DMS53 treated with DMSO at 0.1 percent for 48 hours (cell line): ENCODE data around the gene KPNB1.

Experiments
- DNase-seq: peaks from one replicate; lab custom pipeline; 2025; ENCODE audit not compliant: unreplicated experiment; lab: John Stamatoyannopoulos, UW

Gene KPNB1

DNA sequence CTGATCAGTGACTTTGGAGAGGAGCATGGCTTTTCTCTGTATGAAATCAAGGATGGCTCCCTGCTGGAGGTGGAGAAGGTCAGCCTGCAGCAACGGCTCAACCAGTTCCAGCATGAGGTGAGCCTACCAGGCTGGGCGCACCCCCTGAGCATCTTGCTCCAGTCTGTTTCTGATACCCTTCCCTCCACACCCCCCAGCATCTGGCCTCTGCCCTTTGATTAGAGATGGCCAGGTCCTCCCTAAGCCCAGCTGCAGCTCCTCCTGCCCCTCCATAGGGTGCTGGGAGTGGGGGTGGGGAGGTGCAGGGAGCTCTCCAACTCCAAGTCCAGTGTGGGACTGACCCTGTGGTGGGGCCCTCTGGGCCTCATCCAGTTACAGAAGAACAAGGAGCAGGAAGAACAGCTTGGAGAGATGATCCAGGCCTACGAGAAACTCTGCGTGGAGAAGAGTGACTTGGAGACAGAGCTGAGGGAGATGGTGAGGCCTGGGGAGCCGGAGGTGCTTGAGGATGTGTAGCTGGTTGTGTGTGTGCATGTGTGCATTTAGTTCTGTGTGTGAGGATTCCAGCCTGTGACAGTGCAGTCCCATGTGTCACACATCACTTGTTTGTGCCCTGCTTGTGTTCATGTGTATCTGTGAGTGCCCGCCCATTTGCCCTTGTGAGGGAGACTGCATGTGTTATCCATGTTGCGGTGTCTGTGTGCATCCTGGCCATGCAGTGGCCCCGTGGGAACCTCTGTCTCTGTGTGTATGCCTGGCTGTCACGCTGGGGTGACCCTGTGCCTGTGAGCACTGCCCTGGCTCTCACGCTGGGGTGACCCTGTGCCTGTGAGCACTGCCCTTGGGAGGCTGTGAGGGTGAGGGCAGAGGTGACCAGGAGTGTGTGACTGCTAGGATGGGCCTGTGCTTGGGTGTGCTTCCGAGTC is 47.3 kb downstream of the KPNB1 start:
- no peak for DNase-seq

DNA sequence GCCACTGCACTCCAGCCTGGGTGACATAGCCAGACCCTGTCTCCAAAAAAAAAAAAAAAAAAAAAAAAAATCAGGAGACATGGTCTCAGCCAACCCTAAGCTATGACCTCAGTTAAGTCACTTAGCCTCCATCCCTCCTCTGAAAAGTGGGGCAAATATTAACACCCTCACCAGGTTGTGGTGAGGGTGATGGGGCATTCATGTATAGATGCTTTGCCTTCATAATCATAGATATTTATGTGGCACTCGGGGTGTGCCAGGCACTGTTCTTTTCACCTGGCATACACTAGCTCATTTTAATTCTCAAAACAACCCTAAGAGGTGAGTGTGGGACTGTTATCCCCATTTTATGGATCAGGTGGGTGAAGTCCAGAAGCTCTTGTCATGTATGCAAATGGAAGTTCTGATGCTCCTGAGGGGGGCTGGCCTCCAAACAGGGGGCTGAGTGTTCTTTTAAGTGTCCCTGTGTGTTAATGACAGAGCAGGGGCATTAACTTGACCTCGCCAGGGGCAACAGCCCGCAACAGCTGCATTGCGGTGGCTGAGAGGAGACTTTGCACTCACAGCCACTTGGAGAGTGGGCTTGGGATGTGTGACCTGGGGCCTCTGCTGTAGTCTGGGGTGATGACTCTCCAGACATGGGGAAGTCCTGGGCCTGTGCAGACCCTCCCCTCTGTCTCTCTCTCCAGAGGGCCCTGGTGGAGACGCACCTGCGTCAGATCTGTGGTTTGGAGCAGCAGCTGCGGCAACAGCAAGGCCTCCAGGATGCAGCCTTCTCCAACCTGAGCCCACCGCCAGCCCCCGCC is 48.4 kb downstream of the KPNB1 start:
- no peak for DNase-seq

DNA sequence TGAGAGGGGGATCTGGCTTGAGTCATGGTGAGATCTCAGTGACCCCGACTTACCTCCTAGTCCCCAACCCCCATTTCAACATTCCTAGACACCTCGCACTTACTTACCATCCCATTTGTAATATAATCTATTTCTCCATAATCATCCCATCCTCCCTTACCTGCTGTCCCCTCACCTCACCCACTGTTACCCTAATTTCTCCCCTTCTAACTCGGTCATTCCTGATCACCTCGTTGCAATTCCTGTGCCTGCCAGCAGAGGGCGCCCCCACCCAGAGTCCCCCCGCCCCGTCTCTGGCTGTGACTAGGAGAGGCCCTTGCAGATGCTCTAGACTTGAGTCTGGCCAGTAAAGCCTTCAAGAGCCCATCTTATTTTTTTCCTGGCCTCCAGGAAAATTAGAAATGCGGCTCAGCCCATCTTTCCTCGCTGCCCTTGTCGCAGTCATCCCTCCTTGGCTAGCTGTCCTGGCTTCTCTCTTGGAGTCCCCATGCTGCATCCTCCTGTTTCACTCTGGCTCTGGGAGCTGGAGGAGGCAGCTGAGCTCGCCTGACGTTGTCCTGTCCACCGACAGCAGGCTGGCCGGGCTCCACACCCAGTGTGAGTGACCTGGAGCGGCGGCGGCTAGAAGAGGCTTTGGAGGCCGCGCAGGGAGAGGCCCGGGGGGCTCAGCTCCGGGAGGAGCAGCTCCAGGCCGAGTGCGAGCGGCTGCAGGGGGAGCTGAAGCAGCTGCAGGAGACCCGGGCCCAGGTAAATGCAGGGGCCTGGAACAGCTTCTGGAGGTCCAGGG is 49.2 kb downstream of the KPNB1 start:
- peak; percentile 40 for DNase-seq

DNA sequence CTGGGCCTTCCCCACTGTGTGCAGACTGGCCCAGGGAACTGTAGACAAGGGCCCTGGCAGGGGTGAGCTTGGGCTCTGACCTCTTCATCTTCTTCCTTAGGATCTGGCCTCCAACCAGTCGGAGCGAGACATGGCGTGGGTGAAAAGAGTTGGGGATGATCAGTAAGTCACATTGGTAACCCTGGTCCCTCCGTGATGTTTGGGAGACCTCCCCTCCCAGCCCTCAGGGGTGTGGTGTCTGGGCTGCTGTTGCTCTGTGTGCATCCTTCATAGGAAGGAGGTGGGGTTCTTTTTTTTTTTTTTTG is 49.8 kb downstream of the KPNB1 start:
- no peak for DNase-seq

DNA sequence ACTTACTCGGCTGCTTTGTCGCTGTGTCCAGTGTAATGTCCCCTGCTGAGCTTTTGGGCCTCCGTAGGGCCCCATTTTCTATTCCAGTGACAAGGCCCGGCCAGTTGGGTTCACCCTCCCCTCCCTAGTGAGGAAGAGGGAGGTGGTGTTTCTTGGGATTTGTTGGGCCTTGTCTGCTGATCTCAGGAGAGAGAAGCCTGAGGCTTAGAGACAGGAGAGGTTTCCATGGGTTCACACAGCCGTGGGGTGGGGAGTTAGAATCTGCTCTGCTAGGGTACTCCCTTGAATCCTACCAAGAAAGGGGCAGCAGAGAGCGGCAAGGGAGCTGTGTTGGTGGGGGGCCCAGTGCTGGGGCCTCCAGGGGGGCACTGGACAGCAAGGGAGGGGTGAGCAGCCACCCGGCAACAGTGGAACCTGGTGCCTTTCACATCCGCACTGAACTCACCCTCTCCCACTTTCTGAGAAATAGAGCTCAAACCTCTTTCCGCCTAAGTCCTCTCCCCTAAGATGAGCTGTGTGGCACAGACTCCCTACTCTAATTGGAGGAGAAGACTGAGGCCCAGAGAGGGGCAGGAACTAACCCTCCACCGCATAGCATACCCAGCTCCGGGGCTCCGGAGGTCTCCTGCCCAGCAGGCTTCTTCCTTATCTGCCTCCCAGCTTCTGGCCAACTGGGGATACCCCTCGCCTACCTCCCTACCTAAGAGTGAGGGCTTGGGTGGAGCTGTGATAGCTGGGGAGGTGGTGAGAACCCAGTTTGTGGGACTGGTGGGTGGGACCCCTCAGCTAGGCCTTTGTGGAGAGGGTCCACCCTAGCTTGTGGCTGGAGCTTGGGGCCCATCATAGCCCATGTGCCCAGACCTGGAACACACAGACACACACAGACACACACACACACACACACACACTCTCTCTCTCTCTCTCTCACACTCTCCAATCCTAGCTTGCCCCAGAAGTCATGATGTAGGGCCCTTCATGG is 51.0 kb downstream of the KPNB1 start:
- DNase-seq, result no peak

DNA sequence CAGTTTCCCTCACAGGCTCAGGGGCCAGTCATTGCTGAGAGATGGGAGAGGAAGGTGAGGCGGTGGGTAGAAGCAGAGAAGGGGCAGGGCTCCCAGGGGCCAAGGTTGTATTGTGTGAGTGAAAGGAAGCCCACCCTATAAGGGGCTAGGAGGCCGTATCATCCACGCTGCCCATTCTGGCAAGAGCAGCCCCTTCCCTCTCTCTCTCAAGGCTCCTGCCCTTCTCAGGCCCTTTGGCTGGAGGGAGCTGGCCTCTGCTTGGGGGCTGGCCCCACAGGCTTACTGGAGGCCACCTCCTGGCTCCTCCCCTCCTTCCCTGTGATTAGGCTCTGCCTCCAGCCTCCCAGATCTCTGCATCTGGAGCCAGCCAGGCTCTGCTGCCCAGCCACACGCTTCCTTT is 51.9 kb downstream of the KPNB1 start:
- no peak for DNase-seq

DNA sequence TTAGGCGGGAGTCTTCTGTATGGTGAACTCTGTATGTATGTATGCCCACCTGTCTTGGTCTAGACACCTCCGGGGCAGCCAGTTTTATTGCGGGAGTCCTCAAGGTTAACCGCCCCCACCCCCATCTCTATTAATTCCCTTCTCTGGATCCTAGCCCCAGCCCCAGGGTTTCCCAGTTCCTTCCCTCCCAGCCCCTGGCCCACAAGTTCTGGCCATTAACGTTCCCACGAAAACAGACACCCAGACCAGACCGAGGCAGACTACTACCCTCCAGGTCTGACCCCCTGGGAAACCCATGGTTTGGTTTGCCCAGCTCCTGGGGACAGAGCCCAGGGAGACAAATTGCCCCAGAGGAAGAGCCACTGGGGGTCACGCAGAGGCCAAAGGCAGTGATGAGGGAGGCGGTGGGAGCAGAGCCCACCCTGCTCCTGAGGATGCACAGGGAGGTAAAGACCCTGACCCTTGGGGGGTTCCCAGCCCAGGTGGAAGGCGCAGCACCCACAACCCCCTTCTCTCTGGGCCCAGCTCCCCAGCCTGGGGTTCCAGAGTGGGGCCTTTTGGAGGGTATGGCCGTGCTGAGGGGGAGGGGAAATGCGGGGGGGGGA is 52.8 kb downstream of the KPNB1 start:
- no peak for DNase-seq

DNA sequence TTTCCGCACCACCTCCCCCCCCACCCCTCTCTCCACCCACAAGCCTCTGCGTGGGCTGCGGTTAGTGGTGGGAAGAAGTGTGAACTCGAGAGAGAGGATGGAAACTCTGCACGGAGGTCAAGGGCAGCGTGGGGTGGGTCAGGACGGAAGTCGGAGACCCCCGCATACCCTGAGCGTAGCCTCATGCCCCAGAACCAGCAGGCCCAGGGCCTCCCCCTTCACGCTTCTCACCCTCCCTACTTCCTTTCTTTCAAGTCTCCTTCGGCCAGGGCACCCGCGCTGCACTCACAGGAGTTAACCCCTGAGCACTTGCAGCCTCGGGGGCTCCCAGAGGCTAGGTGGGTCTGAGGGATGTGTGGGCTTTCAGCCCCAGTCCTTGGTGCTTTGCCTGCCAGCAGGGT is 53.5 kb downstream of the KPNB1 start:
- DNase-seq, result no peak

DNA sequence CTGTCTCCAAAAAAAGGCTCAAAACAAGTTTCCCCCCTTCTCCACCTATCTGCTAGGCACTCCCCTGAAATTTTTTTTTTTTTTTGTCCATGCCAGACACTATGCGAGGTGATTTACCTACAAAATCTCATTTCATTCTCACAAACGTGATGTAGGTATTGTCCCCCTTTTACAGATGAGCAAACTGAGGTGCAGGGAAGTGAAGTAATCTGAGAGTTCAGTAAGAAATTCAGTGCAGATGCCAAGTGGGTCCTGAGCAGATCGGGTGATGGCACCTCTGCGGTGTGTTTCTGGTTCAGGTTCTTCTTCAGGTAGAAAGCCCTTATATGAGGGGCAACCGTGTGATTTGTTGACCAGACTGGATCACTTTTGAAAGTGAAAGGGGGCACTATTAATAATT is 54.0 kb downstream of the KPNB1 start:
- no peak for DNase-seq

DNA sequence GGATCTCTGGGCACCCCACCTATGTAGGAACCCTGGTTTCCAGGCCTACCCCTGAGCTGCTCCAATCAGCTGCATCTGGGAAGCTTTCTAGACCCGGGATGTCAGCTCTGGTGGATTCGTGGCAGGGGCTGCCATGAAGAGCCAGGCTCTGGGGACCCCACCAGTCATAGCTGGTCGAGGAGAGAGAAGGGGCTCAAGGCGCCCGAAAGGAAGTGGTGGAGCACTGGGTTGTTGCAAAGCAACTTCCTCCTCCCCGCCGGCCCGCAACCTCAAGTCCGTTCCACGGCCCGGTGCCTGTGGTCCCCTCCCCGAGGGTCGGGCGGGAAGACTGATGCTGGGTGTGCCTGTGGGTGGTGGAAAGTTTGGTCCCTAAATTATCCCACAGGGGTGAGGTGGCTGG is 54.4 kb downstream of the KPNB1 start:
- DNase-seq, result no peak

DNA sequence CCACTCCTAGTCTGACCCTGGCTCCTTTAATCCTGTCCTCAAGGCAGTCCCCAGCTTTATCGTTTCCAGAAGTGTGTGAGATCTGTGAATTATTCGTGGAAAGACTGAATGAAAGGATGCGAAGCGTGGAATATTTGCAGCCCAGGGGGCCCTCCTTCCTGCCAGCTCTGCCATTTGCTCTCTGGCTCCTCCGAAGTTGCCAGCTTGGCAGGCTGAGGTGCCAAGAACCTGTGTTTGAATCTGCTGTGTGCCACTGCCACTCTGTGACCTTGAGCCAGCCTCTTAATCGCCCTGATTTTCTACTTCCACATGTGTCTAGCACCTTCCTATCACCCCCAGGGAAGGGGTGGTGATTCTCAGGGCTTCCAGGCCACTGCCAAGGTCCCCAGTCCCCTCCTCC is 55.0 kb downstream of the KPNB1 start:
- no peak for DNase-seq

DNA sequence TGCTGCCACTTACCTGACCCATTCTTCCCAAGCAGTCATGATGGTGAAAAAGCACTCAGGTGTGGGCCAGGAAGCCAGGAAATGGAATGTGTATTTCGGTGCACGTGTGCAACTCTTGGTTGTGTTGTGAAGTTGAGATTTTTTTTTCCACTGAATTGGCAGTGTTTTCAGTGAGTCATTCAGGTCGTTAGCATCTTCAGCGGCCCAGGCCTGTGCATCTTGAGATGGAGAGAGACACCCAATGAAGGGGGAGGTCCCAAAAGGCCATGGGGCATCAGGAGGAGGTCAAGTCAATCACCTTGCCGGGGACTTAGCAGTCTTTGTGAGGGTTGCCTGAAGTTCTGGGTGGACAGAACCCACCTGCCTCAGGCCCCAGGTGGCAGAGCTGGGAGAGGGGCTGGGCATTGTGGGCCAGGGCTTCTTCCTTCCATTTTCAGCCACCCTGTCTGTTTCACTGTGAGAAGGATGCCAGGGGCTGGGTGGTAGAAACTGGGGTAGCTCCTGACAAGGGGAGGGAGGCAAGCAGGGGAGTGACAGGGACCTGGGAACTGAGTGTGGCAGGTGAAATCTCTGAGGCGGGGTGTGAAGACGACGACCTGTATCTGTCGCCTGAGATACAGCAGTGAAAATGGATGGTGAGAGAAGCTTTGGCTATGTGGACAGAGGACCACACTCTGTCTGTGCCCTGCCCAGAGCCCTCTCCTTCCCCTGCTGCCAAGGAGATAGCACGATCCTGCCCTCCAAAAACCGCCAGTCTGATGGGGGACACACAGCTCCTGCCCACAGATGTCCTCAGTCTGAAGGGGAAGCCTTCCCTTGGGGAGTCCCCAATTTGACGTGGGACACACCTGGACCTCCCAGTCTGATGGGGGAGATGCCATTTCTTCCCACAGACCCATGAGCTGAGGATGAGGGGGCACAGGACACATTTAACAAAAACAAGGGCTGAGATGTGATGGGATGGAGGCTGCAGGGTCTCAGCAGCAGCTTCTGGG is 56.1 kb downstream of the KPNB1 start:
- DNase-seq, result no peak

DNA sequence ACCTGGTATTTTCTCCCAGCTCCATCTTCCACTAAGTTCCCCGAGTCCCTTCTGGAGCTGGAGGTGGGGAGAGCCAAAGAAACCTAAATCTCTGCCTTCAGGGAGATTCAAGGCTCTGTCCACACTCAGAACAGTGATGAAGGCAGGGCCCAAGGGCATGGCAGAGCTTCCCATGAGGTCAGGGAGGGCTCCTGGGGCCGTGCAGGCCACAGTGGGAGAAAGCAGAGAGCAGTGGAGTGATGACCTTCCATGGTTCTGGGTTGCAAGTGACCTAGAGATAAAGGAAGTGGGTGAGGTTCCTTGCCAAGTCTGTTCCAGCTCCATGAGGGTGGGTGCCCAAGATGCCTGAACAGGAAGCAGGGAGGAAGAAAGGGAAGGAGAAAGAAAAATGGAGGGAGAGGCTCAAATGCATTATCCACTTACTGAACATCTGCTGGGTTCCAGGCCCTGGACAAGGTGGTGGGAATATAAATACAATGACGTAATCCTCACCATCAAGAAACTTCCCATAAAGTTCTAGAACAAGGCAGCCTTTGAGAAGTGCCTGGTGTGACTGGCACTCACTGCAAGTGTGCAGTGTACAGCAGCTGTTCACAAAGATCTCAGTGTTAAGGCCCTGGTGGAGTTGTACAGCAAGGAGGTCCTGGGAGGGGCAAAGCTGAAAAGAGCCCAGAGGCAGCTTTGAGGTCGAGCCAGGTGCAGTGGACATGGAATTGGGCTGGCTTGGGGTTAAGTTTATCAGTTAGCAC is 57.5 kb downstream of the KPNB1 start:
- DNase-seq, result no peak

DNA sequence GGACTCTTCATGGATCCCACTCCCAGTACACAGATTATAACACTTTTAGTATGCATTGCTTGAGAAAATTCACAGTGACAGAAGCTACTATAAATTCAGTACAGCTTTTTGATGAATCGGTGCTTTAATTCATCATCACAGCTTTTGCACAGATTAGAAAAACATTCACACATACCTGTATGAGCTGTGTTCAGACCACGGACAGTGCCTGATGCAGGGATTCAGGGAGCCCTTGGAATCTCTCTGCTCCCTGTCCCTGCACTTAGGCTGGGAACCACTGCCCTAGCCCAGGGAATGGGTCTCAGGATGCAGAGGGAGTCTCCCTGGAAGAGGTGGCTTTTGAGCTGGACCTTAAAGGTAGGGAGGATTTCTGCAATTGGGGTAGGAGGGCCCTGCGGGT is 58.2 kb downstream of the KPNB1 start:
- DNase-seq, result no peak

DNA sequence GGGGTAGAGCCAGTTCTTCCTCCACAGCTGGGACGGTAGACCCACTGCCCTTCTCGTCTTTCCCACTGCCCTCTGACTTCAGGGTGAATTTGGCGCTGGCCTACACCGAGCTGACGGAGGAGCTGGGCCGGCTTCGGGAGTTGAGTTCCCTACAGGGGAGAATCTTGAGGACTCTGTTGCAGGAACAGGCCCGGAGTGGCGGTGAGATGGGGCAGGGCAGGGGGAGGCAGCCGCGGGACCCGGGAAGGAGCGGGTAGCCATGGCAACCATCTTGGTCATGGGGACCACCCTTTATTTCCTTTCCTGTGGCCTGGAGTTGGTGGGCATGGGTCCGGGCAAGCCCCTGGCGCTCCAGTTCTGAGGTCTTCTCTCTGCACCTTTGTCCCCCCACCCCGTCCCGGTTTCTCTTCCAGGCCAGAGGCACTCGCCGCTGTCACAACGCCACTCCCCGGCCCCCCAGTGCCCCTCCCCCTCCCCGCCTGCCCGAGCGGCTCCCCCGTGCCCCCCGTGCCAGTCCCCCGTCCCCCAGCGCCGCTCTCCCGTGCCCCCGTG is 58.7 kb downstream of the KPNB1 start:
- DNase-seq, result no peak

DNA sequence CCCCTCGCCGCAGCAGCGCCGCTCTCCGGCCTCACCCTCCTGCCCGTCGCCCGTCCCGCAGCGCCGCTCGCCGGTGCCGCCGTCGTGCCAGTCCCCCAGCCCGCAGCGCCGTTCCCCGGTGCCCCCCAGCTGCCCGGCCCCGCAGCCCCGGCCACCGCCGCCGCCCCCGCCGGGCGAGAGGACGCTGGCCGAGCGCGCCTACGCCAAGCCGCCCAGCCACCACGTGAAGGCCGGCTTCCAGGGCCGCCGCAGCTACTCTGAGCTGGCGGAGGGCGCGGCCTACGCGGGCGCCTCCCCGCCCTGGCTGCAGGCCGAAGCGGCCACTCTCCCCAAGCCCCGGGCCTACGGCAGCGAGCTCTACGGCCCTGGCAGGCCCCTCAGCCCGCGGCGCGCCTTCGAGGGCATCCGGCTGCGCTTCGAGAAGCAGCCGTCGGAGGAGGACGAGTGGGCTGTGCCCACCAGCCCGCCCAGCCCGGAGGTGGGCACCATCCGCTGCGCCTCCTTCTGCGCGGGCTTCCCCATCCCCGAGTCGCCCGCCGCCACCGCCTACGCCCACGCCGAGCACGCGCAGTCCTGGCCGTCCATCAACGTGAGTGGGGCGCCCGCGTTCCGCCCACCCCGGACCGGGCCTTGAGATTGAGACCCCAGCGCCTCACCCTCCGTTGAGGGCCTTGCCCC is 59.3 kb downstream of the KPNB1 start:
- DNase-seq, result no peak

DNA sequence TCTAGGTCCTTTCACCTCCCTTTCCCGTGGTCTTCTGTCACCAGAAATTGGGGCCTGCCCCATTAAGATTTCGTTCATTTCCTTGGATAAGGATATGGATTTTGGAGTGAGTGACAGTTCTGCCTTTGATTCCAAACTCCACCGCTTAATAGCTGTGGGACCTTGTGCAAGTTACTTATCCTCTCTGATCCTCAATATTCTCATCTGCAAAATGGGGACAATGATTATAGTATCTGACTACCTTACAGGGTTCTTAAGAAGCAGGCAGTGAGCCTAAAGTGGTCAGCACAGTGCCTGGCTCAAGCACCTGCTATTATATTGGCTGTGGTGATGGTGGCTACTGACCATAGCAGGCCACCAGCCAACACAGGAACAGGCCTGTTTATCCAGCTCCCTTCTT is 59.9 kb downstream of the KPNB1 start:
- no peak for DNase-seq
